ENCODE measurements around the gene UNC119.

DNA sequence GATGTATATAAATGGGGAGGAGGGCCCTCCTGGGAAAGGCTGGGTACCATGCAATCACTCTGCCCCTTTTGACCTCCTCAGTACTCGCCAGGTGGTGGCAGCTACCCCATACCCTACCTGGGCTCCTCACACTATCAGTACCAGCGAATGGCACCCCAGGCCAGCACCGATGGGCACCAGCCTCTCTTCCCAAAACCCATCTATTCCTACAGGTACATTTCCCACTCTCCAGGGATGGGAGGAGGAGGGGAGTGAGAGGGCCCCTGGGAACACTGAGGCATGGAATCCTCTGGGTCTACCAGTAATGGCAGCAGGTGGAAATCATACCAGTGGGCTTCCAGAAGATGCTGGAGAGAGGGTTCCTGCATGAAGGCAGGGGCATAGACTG is 23.4 kb downstream of the UNC119 start:
- no peak for TF ChIP-seq POLR2A (IDR thresholded peaks at IDR 0.05)
- TF ChIP-seq, protein P1, sequence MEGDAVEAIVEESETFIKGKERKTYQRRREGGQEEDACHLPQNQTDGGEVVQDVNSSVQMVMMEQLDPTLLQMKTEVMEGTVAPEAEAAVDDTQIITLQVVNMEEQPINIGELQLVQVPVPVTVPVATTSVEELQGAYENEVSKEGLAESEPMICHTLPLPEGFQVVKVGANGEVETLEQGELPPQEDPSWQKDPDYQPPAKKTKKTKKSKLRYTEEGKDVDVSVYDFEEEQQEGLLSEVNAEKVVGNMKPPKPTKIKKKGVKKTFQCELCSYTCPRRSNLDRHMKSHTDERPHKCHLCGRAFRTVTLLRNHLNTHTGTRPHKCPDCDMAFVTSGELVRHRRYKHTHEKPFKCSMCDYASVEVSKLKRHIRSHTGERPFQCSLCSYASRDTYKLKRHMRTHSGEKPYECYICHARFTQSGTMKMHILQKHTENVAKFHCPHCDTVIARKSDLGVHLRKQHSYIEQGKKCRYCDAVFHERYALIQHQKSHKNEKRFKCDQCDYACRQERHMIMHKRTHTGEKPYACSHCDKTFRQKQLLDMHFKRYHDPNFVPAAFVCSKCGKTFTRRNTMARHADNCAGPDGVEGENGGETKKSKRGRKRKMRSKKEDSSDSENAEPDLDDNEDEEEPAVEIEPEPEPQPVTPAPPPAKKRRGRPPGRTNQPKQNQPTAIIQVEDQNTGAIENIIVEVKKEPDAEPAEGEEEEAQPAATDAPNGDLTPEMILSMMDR (IDR thresholded peaks at IDR 0.05) = no peak

Measured in adrenal gland (tissue), 5 donors.